KOPT-K1 (cell line): ENCODE measurements around the gene CFAP251.
"Not testable (repeated sequence)": the region's sequence is repeated elsewhere in the genome, so short reads cannot be mapped to it uniquely, and the experiment has no call there.

Source experiments
- H3K27ac ChIP-seq: fragments of 200-600 bp; sonication (generic); 2 replicates; pipeline ENCODE4 v1.5.1; 2016; ENCODE audit warnings: antibody characterized with exemption, mild to moderate bottlenecking, low read depth, low read length; ENCODE audit not compliant: poor library complexity, severe bottlenecking
- H3K36me3 ChIP-seq: fragments of 200-600 bp; sonication (generic); 2 replicates; pipeline ENCODE4 v1.5.1; 2017; ENCODE audit warnings: antibody characterized with exemption, mild to moderate bottlenecking, low read length, moderate library complexity; ENCODE audit not compliant: insufficient read depth
- H3K9me3 ChIP-seq: fragments of 200-600 bp; sonication (generic); 2 replicates; pipeline ENCODE4 v1.5.1; 2017; ENCODE audit warnings: antibody characterized with exemption, low read length, mild to moderate bottlenecking; ENCODE audit not compliant: insufficient read depth, poor library complexity, severe bottlenecking

CFAP251 gene

DNA sequence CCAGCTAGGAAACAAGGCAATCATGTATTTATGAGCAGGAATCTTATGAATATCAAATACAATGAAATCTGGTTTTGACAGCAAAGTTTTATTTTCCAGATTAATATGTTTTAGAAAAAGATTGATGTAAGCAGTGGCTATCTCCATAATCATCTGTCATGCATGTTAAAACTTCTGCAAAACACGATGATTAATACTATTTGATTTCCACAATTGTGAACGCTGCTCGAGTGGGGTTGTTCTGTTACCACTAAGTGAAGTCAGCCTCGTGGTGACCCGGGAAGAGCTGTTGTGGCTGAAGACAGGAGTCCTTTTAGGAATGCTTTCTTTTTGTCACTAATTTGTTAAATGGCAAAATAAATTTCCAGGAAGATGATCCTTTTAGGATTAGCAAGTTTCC is 9.4 kb downstream of the CFAP251 start:
- H3K36me3 ChIP-seq: no peaks in the 10 kb centered on the region
- no peaks in the 10 kb centered on the region for H3K9me3 ChIP-seq
- no peak overlapping the region for H3K27ac ChIP-seq

DNA sequence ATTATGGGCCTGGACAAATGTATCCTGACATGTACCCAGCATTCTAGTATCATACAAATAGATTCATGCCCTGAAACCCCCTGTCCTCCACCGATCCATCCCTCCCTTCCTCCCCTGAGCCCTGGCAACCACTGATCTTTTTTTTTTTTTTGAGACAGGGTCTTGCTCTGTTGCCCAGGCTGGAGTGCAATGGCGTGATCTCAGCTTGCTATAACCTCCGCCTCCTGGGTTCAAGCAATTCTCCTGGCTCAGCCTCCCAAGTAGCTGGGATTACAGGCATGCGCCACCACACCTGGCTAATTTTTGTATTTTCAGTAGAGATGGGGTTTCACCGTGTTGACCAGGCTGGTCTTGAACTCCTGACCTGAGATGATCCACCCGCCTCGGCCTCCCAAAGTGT is 11.2 kb downstream of the CFAP251 start:
- H3K27ac ChIP-seq, H3K36me3 ChIP-seq, H3K9me3 ChIP-seq: not testable (repeated sequence)

DNA sequence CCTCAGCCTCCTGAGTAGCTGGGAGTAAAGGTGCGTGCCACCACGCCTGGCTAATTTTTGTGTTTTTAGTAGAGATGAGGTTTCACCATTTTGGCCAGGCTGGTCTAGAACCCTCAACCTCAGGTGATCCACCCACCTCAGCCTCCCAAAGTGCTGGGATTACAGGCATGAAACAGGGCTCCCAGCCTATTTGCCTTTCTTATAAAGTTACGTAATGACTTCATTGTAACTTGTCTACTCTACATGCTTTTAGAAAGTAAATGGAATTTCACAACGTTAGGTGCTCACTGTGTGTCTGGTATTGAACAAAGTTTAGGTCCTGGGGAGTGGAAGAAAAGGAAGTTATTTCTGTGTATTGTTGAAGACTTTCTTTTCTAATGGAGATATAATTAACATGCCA is 12.5 kb downstream of the CFAP251 start:
- Histone ChIP-seq H3K27ac (no peak overlapping the region), H3K9me3 (no peaks in the 10 kb centered on the region), H3K36me3 (no peaks in the 10 kb centered on the region)

DNA sequence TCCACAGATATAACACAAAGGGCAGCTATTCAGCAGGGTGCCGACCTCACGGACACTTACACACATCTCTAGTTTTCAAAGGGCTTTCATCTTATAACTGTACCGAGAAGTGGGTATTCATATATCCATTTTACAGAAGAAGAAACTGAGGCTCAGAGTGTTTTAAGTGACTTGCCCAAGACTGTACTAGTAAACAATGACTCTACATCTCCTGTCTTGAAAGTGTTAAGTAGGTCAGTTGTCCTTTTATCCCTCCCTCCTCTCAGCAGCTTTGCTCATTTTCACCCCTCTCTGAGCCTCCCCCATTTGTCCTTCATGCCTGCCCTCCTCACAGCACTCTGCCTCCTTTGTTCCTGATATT is 13.8 kb downstream of the CFAP251 start:
- no peak overlapping the region for H3K27ac ChIP-seq
- no peaks in the 10 kb centered on the region for H3K36me3 ChIP-seq
- no peaks in the 10 kb centered on the region for H3K9me3 ChIP-seq

DNA sequence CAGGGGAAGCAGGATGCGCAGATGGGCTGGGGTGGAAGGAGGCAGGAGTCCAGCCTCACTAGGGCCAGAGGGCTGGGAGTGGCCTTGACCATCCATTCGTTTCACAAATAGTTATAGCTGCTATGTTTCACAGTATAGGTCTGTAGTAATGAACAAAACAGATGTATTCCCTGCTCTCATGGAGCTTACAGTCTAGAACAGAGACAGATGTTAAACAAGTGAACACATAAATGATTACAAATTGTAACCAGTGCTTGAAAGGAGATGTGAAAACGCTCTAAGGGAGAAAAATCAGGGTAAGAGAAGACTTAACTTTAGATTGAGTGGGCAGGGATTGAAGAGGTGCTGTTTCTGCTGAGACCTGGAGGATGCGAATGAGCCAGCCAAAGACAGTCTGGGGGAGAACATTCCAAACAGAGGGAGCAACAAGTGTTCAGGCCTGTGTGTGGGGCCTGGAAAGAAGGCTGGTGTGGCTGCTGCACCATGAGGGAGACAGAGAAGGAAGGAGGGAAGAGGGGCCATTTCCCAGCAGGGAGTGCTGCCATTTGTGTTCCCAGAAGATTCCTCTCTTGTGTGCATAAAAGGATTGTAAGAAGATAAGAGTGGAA is 14.6 kb downstream of the CFAP251 start:
- Histone ChIP-seq H3K36me3 (no peaks in the 10 kb centered on the region), H3K9me3 (no peaks in the 10 kb centered on the region), H3K27ac (no peak overlapping the region)

DNA sequence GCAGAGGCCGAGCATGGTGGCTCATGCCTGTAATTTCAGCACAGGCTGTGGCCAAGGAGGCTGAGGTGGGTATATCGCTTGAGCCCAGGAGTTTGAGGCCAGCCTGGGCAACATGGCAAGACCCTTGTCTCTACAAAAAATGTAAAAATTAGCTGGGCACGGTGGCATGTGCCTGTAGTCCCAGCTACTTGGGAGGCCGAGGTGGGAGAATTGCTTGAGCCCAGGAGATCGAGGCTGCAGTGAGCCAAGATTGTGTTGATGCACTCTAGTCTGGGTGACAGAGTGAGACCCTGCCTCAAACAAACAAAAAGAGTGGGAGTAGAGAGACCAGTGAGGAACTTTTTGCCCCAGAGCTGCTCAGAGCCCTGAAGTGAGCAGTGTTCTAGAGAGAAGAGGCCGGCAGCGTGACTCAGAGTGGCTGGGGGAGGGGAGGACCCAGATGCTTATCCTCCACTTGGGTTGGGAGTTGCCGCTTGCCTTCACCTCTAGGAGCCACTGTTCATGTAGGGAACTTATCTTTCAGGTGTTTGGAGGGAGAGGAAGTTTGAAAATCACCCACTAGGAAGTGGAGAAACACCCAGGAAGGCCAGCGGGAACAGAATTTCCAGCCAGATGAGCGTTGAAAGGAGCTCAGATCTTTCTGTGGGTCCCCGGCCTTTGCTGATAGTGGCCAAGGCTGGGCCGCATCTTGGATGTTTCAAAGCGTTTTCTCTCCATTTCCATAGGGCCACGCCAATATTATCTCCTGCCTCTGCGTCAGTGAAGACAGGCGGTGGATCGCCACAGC is 15.3 kb downstream of the CFAP251 start:
- Histone ChIP-seq H3K36me3 (no peaks in the 10 kb centered on the region), H3K27ac (no peak overlapping the region), H3K9me3 (no peaks in the 10 kb centered on the region)

DNA sequence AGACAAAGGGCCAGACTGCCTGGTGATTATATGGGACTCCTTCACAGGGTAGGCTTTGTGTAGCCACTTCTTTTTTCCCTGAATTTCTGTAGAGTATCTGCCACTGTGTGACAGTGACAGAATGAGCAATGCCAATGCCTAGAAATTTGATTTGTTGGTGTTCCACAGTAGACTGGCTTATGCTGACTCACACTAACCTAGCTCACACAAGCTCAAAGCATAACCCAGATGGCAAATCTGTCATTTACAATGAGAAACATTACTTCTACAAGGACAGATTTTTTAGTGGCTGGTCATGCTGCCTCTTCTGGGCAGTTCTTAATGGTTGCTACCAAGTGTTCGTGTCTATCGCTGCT is 15.9 kb downstream of the CFAP251 start:
- H3K27ac ChIP-seq: no peak overlapping the region
- no peaks in the 10 kb centered on the region for H3K36me3 ChIP-seq
- no peaks in the 10 kb centered on the region for H3K9me3 ChIP-seq

DNA sequence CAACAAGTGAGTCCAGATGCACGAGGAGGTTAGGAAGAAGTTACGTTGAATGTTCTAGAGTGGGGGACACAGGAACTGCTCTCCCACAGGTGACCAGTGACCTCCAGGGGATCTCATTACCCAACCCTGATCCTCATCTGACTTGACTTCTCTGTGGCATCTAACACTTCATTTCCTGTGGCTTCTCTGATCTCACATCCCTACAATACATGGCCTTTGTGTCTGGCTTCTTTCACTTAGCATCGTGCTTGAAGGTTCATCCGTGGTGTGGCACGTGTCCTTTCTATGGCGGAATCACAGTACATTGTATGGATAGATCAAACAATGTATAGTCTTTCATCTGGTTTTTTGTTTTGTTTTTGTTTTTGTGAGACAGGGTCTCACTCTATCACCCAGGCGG is 19.3 kb downstream of the CFAP251 start:
- Histone ChIP-seq H3K36me3 (no peaks in the 10 kb centered on the region), H3K27ac (no peak overlapping the region), H3K9me3 (no peaks in the 10 kb centered on the region)

DNA sequence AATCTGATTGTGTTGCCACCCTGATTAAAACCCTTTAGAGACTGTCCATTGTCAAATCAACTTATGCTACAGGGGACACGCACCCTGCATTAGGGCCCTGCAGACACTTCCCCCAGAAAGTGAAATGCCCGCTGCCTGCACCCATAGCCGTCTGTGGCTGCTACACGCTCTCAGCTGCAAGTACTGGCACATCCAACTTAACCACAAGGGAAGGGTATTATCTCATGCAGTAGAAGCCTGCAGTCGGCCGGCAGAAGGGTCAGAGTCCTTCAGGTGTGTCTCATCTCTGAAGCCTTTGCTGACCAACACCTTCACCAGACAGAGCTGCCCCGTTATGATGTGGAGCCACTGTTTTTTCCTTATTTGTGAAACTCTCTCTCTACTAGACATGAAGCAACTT is 20.8 kb downstream of the CFAP251 start:
- Histone ChIP-seq H3K27ac (no peak overlapping the region), H3K9me3 (no peaks in the 10 kb centered on the region), H3K36me3 (no peaks in the 10 kb centered on the region)

DNA sequence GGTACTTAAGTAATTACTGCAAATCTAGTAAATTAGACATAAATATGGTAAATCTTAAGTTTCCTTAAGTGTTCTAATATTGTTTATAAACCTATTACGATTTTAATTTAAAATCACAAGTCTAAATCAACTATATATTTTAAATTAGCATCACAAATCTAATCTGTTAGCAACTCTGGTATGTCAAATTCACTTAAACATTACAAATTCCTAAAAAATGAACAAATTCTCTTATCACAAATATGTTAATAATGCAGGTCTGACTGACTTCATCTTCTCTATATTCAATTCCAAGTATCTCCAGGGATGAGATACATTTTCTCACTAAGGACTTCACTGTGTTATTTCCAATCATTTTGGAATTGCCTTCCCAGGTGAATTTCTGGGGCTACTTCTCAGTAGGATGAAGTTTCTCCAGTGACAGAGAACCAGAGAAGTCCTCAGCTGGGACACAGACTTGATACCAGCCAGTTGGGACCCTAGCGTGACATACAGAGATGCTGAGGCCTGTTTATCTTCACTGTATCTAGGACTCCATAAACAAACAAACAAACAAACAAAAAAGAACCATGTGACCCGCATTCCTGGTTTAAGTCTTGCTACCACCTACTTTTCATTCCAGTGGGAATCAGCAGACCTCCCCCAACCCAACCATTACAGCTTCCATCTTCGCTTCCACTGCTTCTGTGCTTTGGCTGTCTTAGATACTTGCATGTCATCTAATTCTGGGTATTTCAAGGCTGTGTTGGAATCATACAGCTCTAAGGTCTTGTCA is 21.8 kb downstream of the CFAP251 start:
- Histone ChIP-seq H3K9me3 (no peaks in the 10 kb centered on the region), H3K36me3 (no peaks in the 10 kb centered on the region), H3K27ac (no peak overlapping the region)

DNA sequence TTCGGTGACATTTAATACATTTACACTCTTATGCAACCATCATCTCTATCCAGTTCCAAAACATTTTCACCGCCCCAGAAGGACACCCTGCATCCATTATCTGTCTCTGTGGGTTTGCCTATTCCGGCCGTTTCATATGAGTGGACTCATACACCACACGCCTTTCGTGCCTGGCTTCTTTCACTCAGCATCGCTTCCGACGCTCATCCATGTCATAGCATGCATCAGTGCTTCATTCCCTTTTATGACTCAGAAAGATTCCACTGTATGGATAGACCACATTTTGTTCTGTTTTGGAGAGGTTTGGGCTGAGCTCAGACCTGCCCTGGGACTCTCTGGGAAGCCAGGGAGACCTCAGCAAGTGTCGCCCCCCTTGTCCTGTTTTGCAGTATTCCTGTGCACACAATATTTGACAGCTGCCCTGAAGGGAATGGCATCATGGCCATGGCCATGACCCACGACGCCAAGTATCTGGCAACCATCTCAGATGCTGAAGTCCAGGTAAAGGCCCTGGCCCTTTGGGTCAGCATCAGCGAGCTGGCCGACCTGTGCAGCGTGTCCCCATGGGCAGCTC is 23.8 kb downstream of the CFAP251 start:
- no peaks in the 10 kb centered on the region for H3K9me3 ChIP-seq
- H3K27ac ChIP-seq: no peak overlapping the region
- no peaks in the 10 kb centered on the region for H3K36me3 ChIP-seq

DNA sequence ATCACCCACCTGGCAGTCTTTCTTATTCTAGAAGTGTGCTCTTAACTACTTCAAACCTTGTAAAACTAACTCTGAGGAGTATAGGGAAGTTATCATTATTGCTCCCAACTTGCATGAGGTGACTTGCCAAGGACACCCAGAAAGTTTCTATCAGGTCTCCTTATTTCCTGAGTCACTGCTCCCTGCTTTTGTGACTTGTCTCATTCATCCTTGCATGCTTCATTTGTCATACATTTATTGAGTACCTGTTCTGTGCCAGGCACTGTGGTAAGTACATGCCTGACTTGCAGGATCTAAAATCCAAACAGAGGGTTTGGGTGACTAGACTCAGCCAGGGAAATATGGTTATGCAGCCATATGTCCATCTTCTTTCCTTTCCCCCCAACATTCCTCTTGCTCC is 25.5 kb downstream of the CFAP251 start:
- Histone ChIP-seq H3K9me3 (no peaks in the 10 kb centered on the region), H3K27ac (no peak overlapping the region), H3K36me3 (no peaks in the 10 kb centered on the region)

DNA sequence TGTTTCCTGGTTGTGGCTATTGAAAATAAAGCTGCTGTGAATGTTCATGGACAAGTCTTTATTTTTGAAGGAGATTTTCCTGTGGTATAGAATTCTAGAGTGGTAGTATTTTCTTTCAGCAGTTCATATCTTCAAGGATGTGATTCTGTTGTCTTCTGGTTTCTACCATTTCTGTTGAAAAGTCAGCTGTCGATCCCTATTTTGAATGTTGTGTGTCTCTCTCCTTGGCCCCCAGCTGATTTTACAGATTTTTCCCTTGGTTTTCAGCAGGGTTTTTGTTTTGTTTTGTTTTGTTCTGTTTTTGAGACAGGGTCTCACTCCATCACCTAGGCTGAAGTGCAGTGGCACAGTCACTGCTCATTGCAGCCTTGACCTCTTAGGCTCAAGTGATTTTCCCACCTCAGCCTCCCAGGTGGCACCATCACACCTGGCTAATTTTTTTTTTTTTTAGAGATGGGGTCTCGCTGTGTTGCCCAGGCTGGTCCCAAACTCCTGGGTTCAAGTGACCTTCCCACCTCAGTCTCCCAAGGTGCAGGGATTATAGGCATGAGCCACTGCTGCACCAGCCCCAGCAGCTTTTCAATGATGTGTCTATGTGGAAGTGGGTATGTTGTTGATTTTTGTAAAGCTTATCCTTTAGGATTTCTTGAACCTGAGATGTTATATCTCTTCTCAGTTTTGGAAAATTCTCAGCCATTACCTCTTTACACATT is 28.1 kb downstream of the CFAP251 start:
- Histone ChIP-seq H3K36me3 (no peaks in the 10 kb centered on the region), H3K9me3 (no peaks in the 10 kb centered on the region), H3K27ac (no peak overlapping the region)

DNA sequence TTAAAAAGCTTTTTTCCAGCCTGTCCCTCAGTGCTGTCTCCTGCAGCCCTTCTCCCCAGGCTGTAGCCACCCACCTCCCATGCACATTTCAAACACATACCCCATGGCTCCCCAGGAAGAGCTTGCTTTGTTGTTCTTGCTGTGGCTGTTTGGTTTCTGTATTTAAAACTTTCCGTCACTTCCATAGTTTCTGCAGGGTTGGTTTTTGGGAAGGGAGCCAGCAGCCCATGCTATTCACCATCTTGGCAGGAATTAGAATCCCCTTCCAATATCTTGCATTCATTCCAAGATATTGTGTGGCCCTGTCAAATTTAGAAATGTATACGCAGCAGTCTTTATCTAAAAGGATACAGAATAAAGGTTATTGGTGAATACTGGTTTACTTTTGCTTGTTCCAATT is 29.6 kb downstream of the CFAP251 start:
- no peak overlapping the region for H3K27ac ChIP-seq

More for the DNA sequence above, 29.6 kb downstream of the CFAP251 start:
- no peaks in the 10 kb centered on the region for H3K36me3 ChIP-seq
- no peaks in the 10 kb centered on the region for H3K9me3 ChIP-seq
